GM18519 (cell line): ENCODE data around the gene CTDNEP1.

Experiments
- ATAC-seq: cut with Tn5 transposase; IDR thresholded peaks from one replicate; pipeline ENCODE4 v1.9.1; 2021; ENCODE audit warnings: mild to moderate bottlenecking, moderate library complexity; ENCODE audit not compliant: unreplicated experiment, low FRiP score

Gene CTDNEP1

GRCh38 chr17:7232114-7232513, 19.4 kb downstream of the CTDNEP1 start:
- no peak for ATAC-seq

- no peak for ATAC-seq
Observed at GRCh38 chr17:7229504-7229903, 22.0 kb downstream of the CTDNEP1 start.

- no peak for ATAC-seq
Observed at GRCh38 chr17:7228920-7229319, 22.6 kb downstream of the CTDNEP1 start.

GRCh38 chr17:7226721-7227710, 24.5 kb downstream of the CTDNEP1 start:
- ATAC-seq: no peak

GRCh38 chr17:7225711-7226331, 25.7 kb downstream of the CTDNEP1 start:
- ATAC-seq: no peak

- no peak for ATAC-seq
Observed at GRCh38 chr17:7224661-7225111, 26.8 kb downstream of the CTDNEP1 start.

- ATAC-seq: no peak
Observed at GRCh38 chr17:7224110-7224509, 27.4 kb downstream of the CTDNEP1 start.

- no peak for ATAC-seq
Observed at GRCh38 chr17:7223375-7223774, 28.2 kb downstream of the CTDNEP1 start.

GRCh38 chr17:7222972-7223292, 28.6 kb downstream of the CTDNEP1 start:
- no peak for ATAC-seq

- no peak for ATAC-seq
Observed at GRCh38 chr17:7222093-7222971, 29.2 kb downstream of the CTDNEP1 start.

- ATAC-seq: no peak
Observed at GRCh38 chr17:7221278-7222092, 30.0 kb downstream of the CTDNEP1 start.

GRCh38 chr17:7220593-7221277, 30.8 kb downstream of the CTDNEP1 start:
- no peak for ATAC-seq

- ATAC-seq: no peak
Observed at GRCh38 chr17:7219812-7220592, 31.5 kb downstream of the CTDNEP1 start, which contains the start of the genes ACADVL and DLG4. Gene ACADVL (plus strand): TSS chr17:7219938. CDS start chr17:7219985, 47 bp downstream. Gene DLG4 (minus strand): TSS chr17:7219836.

- no peak for ATAC-seq
Observed at GRCh38 chr17:7219229-7219811, 32.2 kb downstream of the CTDNEP1 start.

GRCh38 chr17:7218758-7219157, 32.8 kb downstream of the CTDNEP1 start:
- ATAC-seq: no peak

GRCh38 chr17:7218166-7218565, 33.4 kb downstream of the CTDNEP1 start:
- no peak for ATAC-seq

- ATAC-seq: no peak
Observed at GRCh38 chr17:7217113-7217987, 34.2 kb downstream of the CTDNEP1 start.
